ENCODE data around the gene RAB25.

RAB25 gene

GRCh38 chr1:156053768-156054499 lies 7.0 kb upstream of the RAB25 start, which contains the start of gene UBQLN4 (continued):
- no peak for TF ChIP-seq ZNF362 (tag by site-specific recombination; IDR thresholded peaks at IDR 0.05)
- TF ChIP-seq ZBTB44 (tag by site-specific recombination; IDR thresholded peaks at IDR 0.05): no peak
- TF ChIP-seq ZNF660 (tag by site-specific recombination; IDR thresholded peaks at IDR 0.05): no peak
- no peak for TF ChIP-seq ZNF121 (tag by site-specific recombination; IDR thresholded peaks at IDR 0.05)
- no peak for TF ChIP-seq MZF1 (tag by site-specific recombination; IDR thresholded peaks at IDR 0.05; ENCODE audit: borderline replicate concordance)
- no peak for TF ChIP-seq ZBTB17 (tag by site-specific recombination; IDR thresholded peaks at IDR 0.05)
- TF ChIP-seq KLF7 (tag by site-specific recombination; IDR thresholded peaks at IDR 0.05; ENCODE audit: borderline replicate concordance): no peak
- no peak for TF ChIP-seq ZNF621 (tag by site-specific recombination; IDR thresholded peaks at IDR 0.05)
- peak; percentile 57 for TF ChIP-seq KLF9 (tag by site-specific recombination; IDR thresholded peaks at IDR 0.05; ENCODE audit: low read depth)
- no peak for TF ChIP-seq ZNF76 (tag by site-specific recombination; IDR thresholded peaks at IDR 0.05; ENCODE audit: borderline replicate concordance, low read depth)
- no peak for TF ChIP-seq ZNF513 (tag by site-specific recombination; IDR thresholded peaks at IDR 0.05)
- TF ChIP-seq KLF10 (tag by site-specific recombination; IDR thresholded peaks at IDR 0.05): no peak; the same call in 1 of the 2 replicates
- 0 out of 2 replicates have a peak, but pooled peaks have one; percentile 28 for TF ChIP-seq BCL11A (tag by site-specific recombination; IDR thresholded peaks at IDR 0.05; ENCODE audit: low read depth)
- TF ChIP-seq ZNF548 (tag by site-specific recombination; IDR thresholded peaks at IDR 0.05): no peak
- TF ChIP-seq SP2 (tag by site-specific recombination; IDR thresholded peaks at IDR 0.05): no peak; the same call in 1 of the 2 replicates

GRCh38 chr1:156054500-156055280 lies 6.3 kb upstream of the RAB25 start, which contains the start of gene LAMTOR2:
LAMTOR2 (plus strand) TSS chr1:156054782; CDS start chr1:156054890, 108 bp downstream.
- peak within 1 kb of the TSS; percentile 82 for H3K27ac ChIP-seq (ENCODE audit: extremely low read depth, low read depth, low read length)
- H3K4me3 ChIP-seq (ENCODE audit: low read depth, low read length): peak within 1 kb of the TSS; percentile 87
- ChIA-PET POLR2A (no interaction called here), CTCF (interaction anchor here (0.6 to 1.0 kb wide), 4 partner anchors 12 to 99 kb away, joined by 3 to 5 read pairs (median 4); no protein-coding TSS in a partner anchor)
- H3K4me1 ChIP-seq (ENCODE audit: control insufficient read depth, insufficient read depth, low read length): no peaks in the 10 kb centered on the region
- peaks cover 0 to 38% of the 10 kb centered on the region in 2 experiments; a peak in 2 of 3 replicates for H3K36me3 ChIP-seq (ENCODE audit: control insufficient read depth in 2 of 2, insufficient read depth in 1 of 2, low read length in 2 of 2)
- H3K9me3 ChIP-seq (ENCODE audit: control insufficient read depth, insufficient read depth, low read depth, low read length): no peaks in the 10 kb centered on the region
- TF ChIP-seq ZNF184 (tag by site-specific recombination; IDR thresholded peaks at IDR 0.05) (peak; percentile 60; the same call in 1 of the 2 replicates), ZNF398 (tag by site-specific recombination; IDR thresholded peaks at IDR 0.05) (peak; percentile 65; the same call in 1 of the 2 replicates), YY1 (tag by site-specific recombination; IDR thresholded peaks at IDR 0.05) (peak; percentile 27), ZNF768 (tag by site-specific recombination; IDR thresholded peaks at IDR 0.05) (peak; percentile 30; the same call in 1 of the 2 replicates), ZNF600 (tag by site-specific recombination; IDR thresholded peaks at IDR 0.05) (peak; percentile 86; the same call in 1 of the 2 replicates), KLF10 (tag by site-specific recombination; IDR thresholded peaks at IDR 0.05) (peak; percentile 15; the same call in 1 of the 2 replicates), BCL11A (tag by site-specific recombination; IDR thresholded peaks at IDR 0.05; ENCODE audit: low read depth) (no peak), ZNF488 (tag by site-specific recombination; IDR thresholded peaks at IDR 0.05) (no peak), ZBTB26 (tag by site-specific recombination; optimal IDR thresholded peaks at IDR 0.05) (peak; percentile 78), GFI1B (tag by site-specific recombination; IDR thresholded peaks at IDR 0.05) (no peak), ZIC2 (tag by site-specific recombination; IDR thresholded peaks at IDR 0.05) (peak; percentile 96), ZBTB8A (tag by site-specific recombination; IDR thresholded peaks at IDR 0.05) (peak; percentile 74), ZNF561 (tag by site-specific recombination; IDR thresholded peaks at IDR 0.05; ENCODE audit: borderline replicate concordance) (peak; percentile 87)

All from HEK293 (cell line).